K562 (cell line): Measurements from ENCODE around the gene MDK. TPM values are rescaled to one million over a fixed set of nuclear protein-coding genes. Genes with fewer than 3 reads are reported as not detected.

Experiments
- ARID3B ChIP-seq: fragments of 250-450 bp; sonication (Bioruptor Pico); IDR thresholded peaks from 2 replicates; pipeline ENCODE4 v1.4.0; 2020; ENCODE audit warnings: borderline replicate concordance
- ATF3 ChIP-seq, 2 experiments: fragments of 450-650 bp in 1 of 2; sonication (generic) in 1 of 2; formaldehyde crosslinking in 1 of 2; IDR thresholded peaks in 1 of 2; conservative IDR thresholded peaks in 1 of 2; 2 replicates each; pipeline versions ENCODE4 v1.6.1 to v1.8.1; 2016 to 2023; ENCODE audit warnings: mild to moderate bottlenecking in 2 of 2, moderate library complexity in 2 of 2, inconsistent platforms in 1 of 2, missing genetic modification reagents in 1 of 2
- BHLHE40 ChIP-seq: IDR thresholded peaks from 2 replicates; pipeline ENCODE4 v1.6.1; 2011; ENCODE audit warnings: low read length, improper control_type of control experiment
- ELF4 ChIP-seq: fragments of 450-650 bp; formaldehyde crosslinking; IDR thresholded peaks from 2 replicates; pipeline ENCODE4 v1.4.0; 2022; ENCODE audit warnings: missing genetic modification characterization
- ELK3 ChIP-seq: fragments of 450-650 bp; formaldehyde crosslinking; IDR thresholded peaks from 2 replicates; pipeline ENCODE4 v1.4.0; 2020; ENCODE audit warnings: mild to moderate bottlenecking
- ESRRA ChIP-seq: fragments of 450-650 bp; IDR thresholded peaks from 2 replicates; pipeline ENCODE4 v1.6.1; 2014; ENCODE audit warnings: low read depth, mild to moderate bottlenecking, moderate library complexity, borderline replicate concordance
- ETS2 ChIP-seq: IDR thresholded peaks from 2 replicates; pipeline ENCODE4 v1.6.1; 2016; ENCODE audit warnings: borderline replicate concordance, missing genetic modification characterization, mild to moderate bottlenecking, moderate library complexity, missing compliant biosample characterization; ENCODE audit not compliant: poor library complexity, severe bottlenecking
- ETV6 ChIP-seq, 3 experiments: fragments of 150-350 bp in 1 of 3; sonication (generic) in 1 of 3; formaldehyde crosslinking in 1 of 3; IDR thresholded peaks; 2 replicates each; pipeline versions ENCODE4 v1.6.1 to v1.8.0; 2014 to 2022; ENCODE audit warnings: borderline replicate concordance in 2 of 3, low read depth in 2 of 3, antibody characterized with exemption in 1 of 3, low read length in 1 of 3, mild to moderate bottlenecking in 1 of 3, missing genetic modification reagents in 1 of 3
- FUS ChIP-seq: fragments of 200-400 bp; formaldehyde crosslinking; optimal IDR thresholded peaks from 2 replicates; pipeline ENCODE3; 2017; ENCODE audit warnings: low read depth, low read length
- ILF3 ChIP-seq: fragments of 450-650 bp; IDR thresholded peaks from 2 replicates; pipeline ENCODE4 v1.6.1; 2018; ENCODE audit warnings: antibody characterized with exemption, mild to moderate bottlenecking, moderate library complexity, borderline replicate concordance
- LEF1 ChIP-seq: fragments of 450-650 bp; IDR thresholded peaks from 2 replicates; pipeline ENCODE4 v1.6.1; 2016; ENCODE audit warnings: mild to moderate bottlenecking
- NUFIP1 ChIP-seq: fragments of 450-650 bp; IDR thresholded peaks from 2 replicates; pipeline ENCODE4 v1.6.1; 2018; ENCODE audit not compliant: partially characterized antibody
- PML ChIP-seq: IDR thresholded peaks from 2 replicates; pipeline ENCODE4 v1.6.1; 2012; ENCODE audit warnings: low read length, inconsistent platforms
- PURB ChIP-seq: sonication (generic); formaldehyde crosslinking; IDR thresholded peaks from 2 replicates; pipeline ENCODE4 v1.9.0; 2021; ENCODE audit warnings: low read depth, mild to moderate bottlenecking, missing genetic modification reagents
- SMARCC2 ChIP-seq: fragments of 450-650 bp; IDR thresholded peaks from 2 replicates; pipeline ENCODE4 v1.6.1; 2017; ENCODE audit warnings: antibody characterized with exemption, moderate library complexity, mild to moderate bottlenecking, low read depth
- TBL1XR1 ChIP-seq, 2 experiments: IDR thresholded peaks; 2 replicates each; pipeline ENCODE4 v1.6.1; 2012; ENCODE audit warnings: improper control_type of control experiment in 2 of 2, low read length in 2 of 2, mild to moderate bottlenecking in 1 of 2
- VEZF1 ChIP-seq: fragments of 200-800 bp; sonication (Bioruptor generic); IDR thresholded peaks from 2 replicates; pipeline ENCODE4 v1.6.1; 2017; ENCODE audit warnings: missing genetic modification characterization, missing compliant biosample characterization
- XRCC3 ChIP-seq: fragments of 450-650 bp; IDR thresholded peaks from 2 replicates; pipeline ENCODE4 v1.6.1; 2017; ENCODE audit warnings: mild to moderate bottlenecking, moderate library complexity
- ZFP30 ChIP-seq: fragments of 250-450 bp; sonication (Bioruptor Pico); IDR thresholded peaks from 2 replicates; pipeline ENCODE4 v1.8.0; 2022; ENCODE audit warnings: moderate library complexity, mild to moderate bottlenecking, inconsistent platforms, borderline replicate concordance
- ZNF143 ChIP-seq: sonication (generic); formaldehyde crosslinking; IDR thresholded peaks from 2 replicates; pipeline ENCODE4 v1.9.0; 2022; ENCODE audit warnings: mild to moderate bottlenecking, missing genetic modification reagents
- ZNF197 ChIP-seq: fragments of 200-800 bp; sonication (Bioruptor generic); IDR thresholded peaks from 2 replicates; pipeline ENCODE4 v1.6.1; 2016; ENCODE audit warnings: low read depth, missing genetic modification characterization, missing compliant biosample characterization
- ZNF253 ChIP-seq: fragments of 250-450 bp; sonication (Bioruptor Pico); conservative IDR thresholded peaks from 2 replicates; pipeline ENCODE4 v1.6.1; 2021; ENCODE audit warnings: mild to moderate bottlenecking
- ZNF830 ChIP-seq: fragments of 250-450 bp; sonication (Bioruptor Pico); IDR thresholded peaks from 2 replicates; pipeline ENCODE4 v1.5.0; 2021; ENCODE audit warnings: mild to moderate bottlenecking
- polyA plus RNA-seq, 8 experiments: library from polyadenylated mRNA; depleted of rRNA in 4 of 8; stranded (reverse) in 5 of 8; unstranded in 3 of 8; fragments of >200 nt; fragmentation: Nextera tagmentation in 2 of 8; fragmentation: Illumina TruSeq in 1 of 8; extraction: Ambion mirVana in 2 of 8; extraction: Trizol in 1 of 8; gene quantifications; 2 replicates each; pipeline versions ENCODE4 v1.2.1 to v1.2.3, GENCODE V29; 2011 to 2014; ENCODE audit warnings: inconsistent platforms in 1 of 8, missing spikeins in 1 of 8
- total RNA-seq, 7 experiments: library from RNA; depleted of rRNA in 6 of 7; stranded (reverse); fragments of >200 nt in 6 of 7; fragmentation: Illumina TruSeq in 2 of 7; extraction: Trizol in 2 of 7; gene quantifications; 2 replicates each; pipeline versions ENCODE4 v1.2.1 to v1.2.3, GENCODE V29; 2011 to 2021; ENCODE audit warnings: low replicate concordance in 1 of 7

The MDK gene
- total and polyA plus RNA-seq, 9 of the 15 experiments (the other 6 are each of a cell fraction or from before 2014, with no cell fraction given): 20.7 to 700 (median 350) TPM

GRCh38 chr11:46336563-46337180 lies 44.8 kb upstream of the MDK start (continued):
- TF ChIP-seq ESRRA (peak; percentile 82; the same call in 1 of the 2 replicates), PML (0 out of 2 replicates have a peak, but pooled peaks have one; percentile 31), ETV6 (IDR thresholded peaks at IDR 0.05; ENCODE audit: borderline replicate concordance in 1 of 2, low read depth in 2 of 2, low read length in 1 of 2) (0 out of 4 replicates have a peak, but pooled peaks of 1 of the 2 experiments have one; percentile 46), ETV6 (CRISPR knock-in tag; IDR thresholded peaks at IDR 0.05; ENCODE audit: borderline replicate concordance) (no peak), ZNF830 (no peak), ZNF253 (CRISPR knock-in tag) (no peak), ARID3B (no peak), ILF3 (no peak), ATF3 (IDR thresholded peaks at IDR 0.05) (peak; percentile 44; the same call in 1 of the 2 replicates), ATF3 (CRISPR knock-in tag; conservative IDR thresholded peaks at IDR 0.05) (no peak), ELK3 (CRISPR knock-in tag) (no peak), ZNF197 (CRISPR knock-in tag) (no peak), ZNF143 (CRISPR knock-in tag) (no peak), LEF1 (peak; percentile 38; the same call in 1 of the 2 replicates), TBL1XR1 (IDR thresholded peaks at IDR 0.05; ENCODE audit: low read length in 2 of 2) (peak in 1 of 2 experiments; percentile 77; a peak in 1 of 4 replicates), ELF4 (CRISPR knock-in tag) (no peak), PURB (CRISPR knock-in tag) (no peak), FUS (no peak), SMARCC2 (peak; percentile 62; the same call in 1 of the 2 replicates), ZFP30 (CRISPR knock-in tag) (no peak), BHLHE40 (peak; percentile 75), VEZF1 (CRISPR knock-in tag) (peak; percentile 82), XRCC3 (no peak), NUFIP1 (no peak), ETS2 (tag) (no peak)
